HG03280 (cell line): Measurements from ENCODE around the gene STOML2.

ENCODE experiments used
- ATAC-seq: cut with Tn5 transposase; IDR thresholded peaks from one replicate; pipeline ENCODE4 v1.9.1; 2021; ENCODE audit warnings: mild to moderate bottlenecking, moderate library complexity; ENCODE audit not compliant: unreplicated experiment

The STOML2 gene

GRCh38 chr9:35108461-35108860, 5.5 kb upstream of the STOML2 start:
- no peak for ATAC-seq

GRCh38 chr9:35107297-35108290, 4.7 kb upstream of the STOML2 start:
- no peak for ATAC-seq

GRCh38 chr9:35106343-35106730, 3.4 kb upstream of the STOML2 start:
- no peak for ATAC-seq

GRCh38 chr9:35105571-35106342, 2.8 kb upstream of the STOML2 start:
- no peak for ATAC-seq

GRCh38 chr9:35105126-35105525, 2.2 kb upstream of the STOML2 start:
- no peak for ATAC-seq

GRCh38 chr9:35104586-35104985, 1.7 kb upstream of the STOML2 start:
- ATAC-seq = no peak

- no peak for ATAC-seq
Measured at GRCh38 chr9:35103660-35104191, 795 bp upstream of the STOML2 start.

- peak; percentile 14 for ATAC-seq
Measured at GRCh38 chr9:35102465-35102768, 514 bp downstream of the STOML2 start.

GRCh38 chr9:35097573-35097972, 5.4 kb downstream of the STOML2 start:
- no peak for ATAC-seq

GRCh38 chr9:35096035-35096849, 6.7 kb downstream of the STOML2 start, which contains the start of gene PIGO:
PIGO (minus strand) TSS chr9:35096591; CDS start chr9:35095565, 1,026 bp downstream.
- peak; percentile 89 for ATAC-seq

- ATAC-seq = no peak
Measured at GRCh38 chr9:35091536-35091935, 11.4 kb downstream of the STOML2 start.

- no peak for ATAC-seq
Measured at GRCh38 chr9:35089434-35089833, 13.5 kb downstream of the STOML2 start.

- no peak for ATAC-seq
Measured at GRCh38 chr9:35085078-35085477, 17.9 kb downstream of the STOML2 start.

- ATAC-seq = peak; percentile 90
Measured at GRCh38 chr9:35079426-35080341, 23.2 kb downstream of the STOML2 start, which contains the start of gene FANCG. FANCG (minus strand) TSS chr9:35079942; CDS start chr9:35079524, 418 bp downstream.

GRCh38 chr9:35079041-35079425, 23.9 kb downstream of the STOML2 start:
- ATAC-seq = no peak

- no peak for ATAC-seq
Measured at GRCh38 chr9:35078066-35078465, 24.9 kb downstream of the STOML2 start.

- no peak for ATAC-seq
Measured at GRCh38 chr9:35076848-35077247, 26.1 kb downstream of the STOML2 start.

GRCh38 chr9:35075358-35075757, 27.6 kb downstream of the STOML2 start:
- ATAC-seq = no peak

GRCh38 chr9:35074791-35075190, 28.1 kb downstream of the STOML2 start:
- no peak for ATAC-seq

GRCh38 chr9:35074141-35074540, 28.8 kb downstream of the STOML2 start:
- no peak for ATAC-seq
